Measurements from ENCODE around the gene CACHD1.
A peak's percentile ranks its signal among the peaks of the same experiment; 100 is the strongest.

CACHD1 gene

GRCh38 chr1:64502931-64503330 lies 33.0 kb downstream of the CACHD1 start:
- TF ChIP-seq CTCF (IDR thresholded peaks at IDR 0.05; ENCODE audit: low read depth, low read length) = no peak
- TF ChIP-seq MAX (IDR thresholded peaks at IDR 0.05; ENCODE audit: low read depth, low read length) = no peak
- TF ChIP-seq POLR2A (IDR thresholded peaks at IDR 0.05; ENCODE audit: extremely low read depth, insufficient read length) = no peak
- TF ChIP-seq MYC (IDR thresholded peaks at IDR 0.05; ENCODE audit: low read depth, low read length) = no peak
- no peak for DNase-seq (ENCODE audit: low read depth)
- no peak overlapping the region for H3K4me3 ChIP-seq (ENCODE audit: low read depth, low read length)

- DNase-seq (ENCODE audit: low read depth) = no peak
- no peak overlapping the region for H3K4me3 ChIP-seq (ENCODE audit: low read depth, low read length)
Observed at GRCh38 chr1:64505232-64505943, 35.5 kb downstream of the CACHD1 start.

GRCh38 chr1:64505944-64506655 lies 36.2 kb downstream of the CACHD1 start:
- no peak overlapping the region for H3K4me3 ChIP-seq (ENCODE audit: low read depth, low read length)
- DNase-seq (ENCODE audit: low read depth) = no peak

More at GRCh38 chr1:64505232-64505943, 35.5 kb downstream of the CACHD1 start:
- TF ChIP-seq CTCF (IDR thresholded peaks at IDR 0.05; ENCODE audit: low read depth, low read length) (no peak), MAX (IDR thresholded peaks at IDR 0.05; ENCODE audit: low read depth, low read length) (no peak), POLR2A (IDR thresholded peaks at IDR 0.05; ENCODE audit: extremely low read depth, insufficient read length) (no peak), MYC (IDR thresholded peaks at IDR 0.05; ENCODE audit: low read depth, low read length) (no peak)

GRCh38 chr1:64508629-64509028 lies 38.7 kb downstream of the CACHD1 start:
- TF ChIP-seq MAX (IDR thresholded peaks at IDR 0.05; ENCODE audit: low read depth, low read length) = no peak
- TF ChIP-seq MYC (IDR thresholded peaks at IDR 0.05; ENCODE audit: low read depth, low read length) = no peak
- no peak for TF ChIP-seq CTCF (IDR thresholded peaks at IDR 0.05; ENCODE audit: low read depth, low read length)
- TF ChIP-seq POLR2A (IDR thresholded peaks at IDR 0.05; ENCODE audit: extremely low read depth, insufficient read length) = no peak
- no peak overlapping the region for H3K4me3 ChIP-seq (ENCODE audit: low read depth, low read length)
- no peak for DNase-seq (ENCODE audit: low read depth)

More at GRCh38 chr1:64505944-64506655, 36.2 kb downstream of the CACHD1 start:
- no peak for TF ChIP-seq CTCF (IDR thresholded peaks at IDR 0.05; ENCODE audit: low read depth, low read length)
- TF ChIP-seq MAX (IDR thresholded peaks at IDR 0.05; ENCODE audit: low read depth, low read length) = no peak
- no peak for TF ChIP-seq MYC (IDR thresholded peaks at IDR 0.05; ENCODE audit: low read depth, low read length)
- no peak for TF ChIP-seq POLR2A (IDR thresholded peaks at IDR 0.05; ENCODE audit: extremely low read depth, insufficient read length)

GRCh38 chr1:64511044-64511443 lies 41.1 kb downstream of the CACHD1 start:
- DNase-seq (ENCODE audit: low read depth) = peak; percentile 4
- no peak overlapping the region for H3K4me3 ChIP-seq (ENCODE audit: low read depth, low read length)
- no peak for TF ChIP-seq POLR2A (IDR thresholded peaks at IDR 0.05; ENCODE audit: extremely low read depth, insufficient read length)
- no peak for TF ChIP-seq CTCF (IDR thresholded peaks at IDR 0.05; ENCODE audit: low read depth, low read length)
- TF ChIP-seq MAX (IDR thresholded peaks at IDR 0.05; ENCODE audit: low read depth, low read length) = no peak
- TF ChIP-seq MYC (IDR thresholded peaks at IDR 0.05; ENCODE audit: low read depth, low read length) = no peak

Data from NB4 (cell line).